Epithelial cell of proximal tubule (primary cell): ENCODE results near the gene HEBP2. TPM values are rescaled to one million over a fixed set of nuclear protein-coding genes. Genes with fewer than 3 reads are reported as not detected.
A peak's percentile ranks its signal among the peaks of the same experiment; 100 is the strongest.

Experiments
- DNase-seq: peaks from one replicate; pipeline ENCODE4 v3.0.0-alpha.2; 2011; ENCODE audit warnings: low read depth
- H3K4me3 ChIP-seq: 2 replicates; pipeline ENCODE4 v1.5.1; 2011; ENCODE audit warnings: low read depth, mild to moderate bottlenecking, low read length
- total RNA-seq: library from RNA; depleted of rRNA; stranded (reverse); fragments of >200 nt; gene quantifications from 2 replicates; pipeline ENCODE4 v1.2.3, GENCODE V29; 2015
- TF ChIP-seq, protein P1 (sequence below): conservative IDR thresholded peaks from 2 replicates; pipeline ENCODE4 v1.5.1; 2012; ENCODE audit warnings: low read depth, mild to moderate bottlenecking, low read length

HEBP2 gene
- total RNA-seq, 1 donor from 2014 or later, result 83.9 TPM

DNA sequence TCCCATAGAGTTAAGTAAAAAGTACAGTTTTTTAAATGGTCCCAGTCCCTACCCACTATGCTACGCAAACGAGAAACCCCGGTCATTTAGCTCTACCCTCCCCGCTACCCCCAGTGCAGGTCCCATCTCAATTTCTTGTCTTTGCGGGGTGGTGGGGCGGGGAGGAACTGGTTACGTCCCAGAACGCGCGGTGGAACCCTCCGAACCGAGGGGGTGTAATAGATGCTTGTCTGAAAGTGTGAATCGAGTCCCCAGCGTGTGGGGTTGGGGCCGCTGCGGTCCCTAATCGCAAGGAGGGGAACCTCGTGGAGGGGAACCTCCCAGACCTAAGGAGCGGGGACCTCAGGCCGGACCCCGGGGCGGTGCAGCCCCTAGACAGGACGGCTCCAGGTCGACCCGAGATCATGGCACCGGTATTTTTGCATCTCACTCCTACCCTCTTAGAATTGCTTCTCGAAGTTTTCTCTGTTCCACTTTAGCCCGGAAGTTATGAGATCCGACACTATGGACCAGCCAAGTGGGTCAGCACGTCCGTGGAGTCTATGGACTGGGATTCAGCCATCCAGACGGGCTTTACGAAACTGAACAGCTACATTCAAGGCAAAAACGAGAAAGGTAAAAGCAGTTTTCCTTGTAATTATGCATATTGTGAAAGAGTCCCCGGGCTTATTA, 779 bp downstream of the HEBP2 start:
- peak overlapping the region; percentile 96 for H3K4me3 ChIP-seq
- DNase-seq, result no peak
- TF ChIP-seq, protein P1, sequence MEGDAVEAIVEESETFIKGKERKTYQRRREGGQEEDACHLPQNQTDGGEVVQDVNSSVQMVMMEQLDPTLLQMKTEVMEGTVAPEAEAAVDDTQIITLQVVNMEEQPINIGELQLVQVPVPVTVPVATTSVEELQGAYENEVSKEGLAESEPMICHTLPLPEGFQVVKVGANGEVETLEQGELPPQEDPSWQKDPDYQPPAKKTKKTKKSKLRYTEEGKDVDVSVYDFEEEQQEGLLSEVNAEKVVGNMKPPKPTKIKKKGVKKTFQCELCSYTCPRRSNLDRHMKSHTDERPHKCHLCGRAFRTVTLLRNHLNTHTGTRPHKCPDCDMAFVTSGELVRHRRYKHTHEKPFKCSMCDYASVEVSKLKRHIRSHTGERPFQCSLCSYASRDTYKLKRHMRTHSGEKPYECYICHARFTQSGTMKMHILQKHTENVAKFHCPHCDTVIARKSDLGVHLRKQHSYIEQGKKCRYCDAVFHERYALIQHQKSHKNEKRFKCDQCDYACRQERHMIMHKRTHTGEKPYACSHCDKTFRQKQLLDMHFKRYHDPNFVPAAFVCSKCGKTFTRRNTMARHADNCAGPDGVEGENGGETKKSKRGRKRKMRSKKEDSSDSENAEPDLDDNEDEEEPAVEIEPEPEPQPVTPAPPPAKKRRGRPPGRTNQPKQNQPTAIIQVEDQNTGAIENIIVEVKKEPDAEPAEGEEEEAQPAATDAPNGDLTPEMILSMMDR, result no peak

DNA sequence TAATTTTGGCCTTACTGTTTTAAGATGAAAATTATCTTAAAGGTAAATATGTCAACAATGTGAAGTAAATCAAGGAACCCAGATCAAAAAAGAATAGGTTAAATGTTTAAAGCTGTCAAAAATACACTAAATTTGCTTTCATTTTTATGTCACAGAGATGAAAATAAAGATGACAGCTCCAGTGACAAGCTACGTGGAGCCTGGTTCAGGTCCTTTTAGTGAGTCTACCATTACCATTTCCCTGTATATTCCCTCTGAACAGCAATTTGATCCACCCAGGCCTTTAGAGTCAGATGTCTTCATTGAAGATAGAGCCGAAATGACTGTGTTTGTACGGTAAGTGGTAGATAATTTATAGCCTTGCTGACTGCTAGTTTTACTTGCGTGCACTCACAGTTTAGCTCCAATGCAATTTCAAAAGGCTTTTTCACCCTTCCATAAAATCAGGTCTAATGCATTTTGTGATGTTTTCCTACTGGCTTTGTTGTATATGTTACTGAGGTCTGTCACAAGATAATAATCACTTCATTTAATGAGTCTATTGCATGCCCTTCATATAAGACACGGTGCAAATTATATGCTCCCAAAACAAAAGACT, 1.9 kb downstream of the HEBP2 start:
- TF ChIP-seq, protein P1, result no peak
- H3K4me3 ChIP-seq, result no peak overlapping the region

DNA sequence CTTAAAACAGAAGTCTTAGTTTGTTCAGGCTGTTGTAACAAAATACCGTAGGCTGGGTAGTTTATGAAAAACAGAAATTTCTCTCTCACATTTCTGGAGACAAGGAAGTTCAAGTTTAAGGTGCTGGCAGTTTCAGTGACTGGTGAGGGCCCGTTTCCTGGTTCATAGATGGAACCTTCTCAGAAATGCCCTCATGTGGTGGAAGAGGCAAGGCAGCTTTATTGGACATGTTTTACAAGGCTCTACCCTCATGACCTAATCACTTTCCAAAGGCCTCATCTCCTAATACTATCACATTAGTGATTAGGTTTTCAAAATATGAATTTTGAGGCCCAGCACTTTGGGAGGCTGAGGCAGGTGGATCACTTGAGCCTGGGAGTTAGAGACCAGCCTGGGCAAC, 2.4 kb downstream of the HEBP2 start:
- no peak overlapping the region for H3K4me3 ChIP-seq
- no peak for DNase-seq
- TF ChIP-seq, protein P1, result peak; percentile 25

More for the DNA sequence above, 1.9 kb downstream of the HEBP2 start:
- no peak for DNase-seq

DNA sequence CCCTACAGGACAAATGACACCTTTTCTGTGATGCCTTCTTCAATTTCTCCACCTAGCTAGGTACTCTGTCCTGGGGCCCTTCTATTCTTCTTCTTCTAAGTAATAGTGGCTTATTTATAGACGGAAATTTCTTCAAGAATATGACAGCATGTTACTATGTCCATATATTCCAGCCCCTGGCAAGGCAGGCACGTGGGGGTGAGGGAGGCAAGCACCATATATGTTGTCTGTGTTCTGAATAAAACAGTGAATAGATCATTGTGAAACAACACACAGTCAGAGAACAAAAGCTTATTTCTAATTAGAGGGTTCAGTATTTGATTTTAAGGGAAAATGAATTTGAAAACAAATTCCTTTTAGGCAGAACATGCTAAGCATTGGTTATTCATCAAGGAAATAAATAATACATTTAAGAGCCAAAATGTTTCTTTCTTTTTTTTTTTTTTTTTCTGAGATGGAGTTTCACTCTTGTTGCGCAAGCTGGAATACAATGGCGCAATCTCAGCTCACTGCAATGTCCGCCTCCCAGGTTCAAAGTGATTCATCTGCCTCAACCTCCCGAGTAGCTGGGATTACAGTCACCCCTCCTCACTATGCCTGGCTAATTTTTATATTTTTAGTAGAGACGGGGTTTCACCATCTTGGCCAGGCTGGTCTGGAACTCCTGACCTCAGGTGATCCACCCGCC, 6.2 kb downstream of the HEBP2 start:
- H3K4me3 ChIP-seq, result no peak overlapping the region
- TF ChIP-seq, protein P1, result no peak
- no peak for DNase-seq

DNA sequence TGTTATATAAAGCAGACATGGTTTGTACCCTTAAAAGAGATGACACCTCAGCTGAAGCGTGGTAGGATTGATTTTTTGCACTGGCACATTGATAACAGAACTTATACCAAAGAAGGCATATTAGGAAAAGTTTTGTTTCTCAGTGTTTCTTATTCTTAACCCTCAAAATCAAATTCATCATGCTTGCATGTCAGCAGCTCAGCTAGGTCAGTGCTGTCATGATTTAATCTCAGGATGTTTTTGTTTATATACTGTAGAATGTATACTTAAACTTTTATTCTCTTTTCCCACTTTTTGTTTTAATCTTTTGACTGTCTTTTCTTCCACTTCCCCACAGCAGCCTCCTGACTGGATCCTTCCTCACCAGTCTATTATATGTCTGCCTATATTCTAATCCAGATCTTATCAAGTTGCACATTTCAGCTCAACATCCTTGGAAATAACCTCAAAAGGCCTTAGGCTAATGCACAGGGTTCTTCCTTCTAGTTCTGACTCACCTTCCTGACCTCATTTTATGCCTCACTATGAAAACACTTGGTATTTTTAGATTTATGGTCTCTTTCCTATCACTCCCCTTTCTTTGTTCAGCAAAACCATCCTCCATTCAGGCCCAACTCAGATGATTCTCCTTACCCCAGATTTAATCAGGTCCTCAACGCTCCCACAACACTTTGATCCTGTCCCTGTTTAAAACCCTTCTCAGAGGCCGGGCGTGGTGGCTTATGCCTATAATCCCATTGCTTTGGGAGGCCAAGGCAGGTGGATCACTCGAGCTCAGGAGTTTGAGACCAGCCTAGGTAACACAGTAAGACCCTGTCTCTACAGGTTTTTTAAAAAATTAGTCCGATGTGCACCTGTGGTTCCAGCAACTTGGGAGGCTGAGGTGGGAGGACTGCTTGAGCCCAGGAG, 7.2 kb downstream of the HEBP2 start:
- TF ChIP-seq, protein P1, result no peak
- no peak overlapping the region for H3K4me3 ChIP-seq
- DNase-seq, result no peak

DNA sequence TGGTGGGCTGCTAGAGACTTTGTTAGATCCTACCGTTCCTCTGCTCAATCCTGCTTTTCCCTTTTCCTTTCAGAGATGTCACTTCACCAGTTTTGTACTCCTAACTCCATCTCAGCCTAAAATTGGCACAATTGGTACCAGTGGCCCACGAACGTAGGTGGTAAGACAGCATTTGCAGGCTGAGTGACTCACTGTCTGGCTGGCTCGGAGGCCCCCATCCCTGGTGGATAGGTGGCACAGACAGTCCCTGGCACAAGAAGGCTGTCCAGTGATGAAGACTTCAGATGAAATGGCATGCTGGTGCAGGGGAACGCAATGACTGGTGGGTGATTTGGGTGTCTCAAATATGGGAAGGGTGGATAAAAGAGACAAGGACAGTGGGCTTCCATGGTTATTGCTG, 11.1 kb downstream of the HEBP2 start:
- no peak for DNase-seq
- TF ChIP-seq, protein P1, result no peak
- H3K4me3 ChIP-seq, result no peak overlapping the region
